ENCODE results near the gene RBM20. TPM values are rescaled to one million over a fixed set of nuclear protein-coding genes. Genes with fewer than 3 reads are reported as not detected.

The RBM20 gene
- polyA plus RNA-seq, 3 donors: not detected

DNA sequence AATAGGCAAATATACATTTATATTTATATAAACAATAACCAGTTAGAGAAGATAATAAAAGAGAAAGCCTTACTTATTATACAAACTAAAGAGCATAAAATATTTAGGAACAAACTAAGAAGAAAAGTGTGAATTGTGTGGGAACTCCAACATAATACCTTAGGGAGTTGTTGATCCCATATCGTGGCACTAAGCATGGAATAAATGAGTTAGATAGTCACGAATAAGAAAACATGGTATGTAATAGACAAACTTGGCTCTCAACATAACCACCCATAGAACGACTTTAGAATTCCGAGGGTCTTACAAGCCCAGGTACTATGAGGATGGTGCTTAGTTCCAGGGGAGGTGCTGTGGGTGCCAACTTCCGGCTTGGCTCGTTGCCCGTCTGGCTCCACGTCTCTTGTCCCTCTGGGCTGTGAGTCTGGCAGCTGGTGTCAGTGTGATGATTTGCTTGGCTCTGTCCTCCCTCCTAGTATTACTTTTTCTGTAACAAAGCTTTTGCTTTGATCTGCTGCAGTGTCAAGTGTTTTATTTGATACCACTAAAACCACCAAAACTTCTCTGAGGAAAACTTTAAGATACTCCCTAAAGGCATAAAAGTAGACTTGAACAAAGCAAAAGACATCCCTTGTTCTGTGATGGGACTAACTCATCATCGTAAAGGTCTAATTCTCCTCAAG, 9.5 kb upstream of the RBM20 start:
- Mint-ChIP-seq H3K27ac (no peak overlapping the region), H3K9me3 (no peaks in the 10 kb centered on the region), H3K4me3 (no peak overlapping the region), H3K4me1 (no peaks in the 10 kb centered on the region), H3K36me3 (no peaks in the 10 kb centered on the region), H3K27me3 (ENCODE audit: low read depth in 3 of 3) (peaks cover 11 to 24% (median 11%) of the 10 kb centered on the region in 3 donors)
- H3K4me2 ChIP-seq (replicated peaks; ENCODE audit: extremely low read depth, low read length, poor library complexity, severe bottlenecking): no peak overlapping the region
- no peaks in the 10 kb centered on the region for H3K4me1 ChIP-seq (ENCODE audit: control insufficient read depth in 1 of 2, insufficient read depth in 2 of 2, low read length in 2 of 2)
- no peak overlapping the region for H3K4me3 ChIP-seq (replicated peaks in 1 of 3; ENCODE audit: low read depth in 2 of 3, low read length in 3 of 3)
- no peaks in the 10 kb centered on the region for H3K9me3 ChIP-seq (replicated peaks in 1 of 2; ENCODE audit: control insufficient read depth in 1 of 2, insufficient read depth in 1 of 2, low read length in 2 of 2)
- TF ChIP-seq, protein P1, sequence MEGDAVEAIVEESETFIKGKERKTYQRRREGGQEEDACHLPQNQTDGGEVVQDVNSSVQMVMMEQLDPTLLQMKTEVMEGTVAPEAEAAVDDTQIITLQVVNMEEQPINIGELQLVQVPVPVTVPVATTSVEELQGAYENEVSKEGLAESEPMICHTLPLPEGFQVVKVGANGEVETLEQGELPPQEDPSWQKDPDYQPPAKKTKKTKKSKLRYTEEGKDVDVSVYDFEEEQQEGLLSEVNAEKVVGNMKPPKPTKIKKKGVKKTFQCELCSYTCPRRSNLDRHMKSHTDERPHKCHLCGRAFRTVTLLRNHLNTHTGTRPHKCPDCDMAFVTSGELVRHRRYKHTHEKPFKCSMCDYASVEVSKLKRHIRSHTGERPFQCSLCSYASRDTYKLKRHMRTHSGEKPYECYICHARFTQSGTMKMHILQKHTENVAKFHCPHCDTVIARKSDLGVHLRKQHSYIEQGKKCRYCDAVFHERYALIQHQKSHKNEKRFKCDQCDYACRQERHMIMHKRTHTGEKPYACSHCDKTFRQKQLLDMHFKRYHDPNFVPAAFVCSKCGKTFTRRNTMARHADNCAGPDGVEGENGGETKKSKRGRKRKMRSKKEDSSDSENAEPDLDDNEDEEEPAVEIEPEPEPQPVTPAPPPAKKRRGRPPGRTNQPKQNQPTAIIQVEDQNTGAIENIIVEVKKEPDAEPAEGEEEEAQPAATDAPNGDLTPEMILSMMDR (IDR thresholded peaks at IDR 0.05): no peak
- no peaks in the 10 kb centered on the region for H4K20me1 ChIP-seq (ENCODE audit: insufficient read depth, low read length)
- no peak for DNase-seq
- H3K27ac ChIP-seq (ENCODE audit: low read depth in 1 of 2, low read length in 2 of 2): no peak overlapping the region
- no peak overlapping the region for H3K9ac ChIP-seq (ENCODE audit: insufficient read depth, low read length, poor library complexity, severe bottlenecking)
- WGBS (ENCODE audit: insufficient coverage): 100% methylated on average over 3 of the region's 9 CpGs
- no peak overlapping the region for H2AFZ ChIP-seq (ENCODE audit: insufficient read depth, low read depth, low read length, poor library complexity, severe bottlenecking)
- peaks cover 0 to 21% of the 10 kb centered on the region in 2 donors for H3K27me3 ChIP-seq (ENCODE audit: control insufficient read depth in 2 of 2, insufficient read depth in 2 of 2, low read length in 2 of 2)
- H3K36me3 ChIP-seq (replicated peaks in 1 of 2; ENCODE audit: control insufficient read depth in 1 of 2, insufficient read depth in 2 of 2, low read length in 2 of 2): no peaks in the 10 kb centered on the region
- H3K79me2 ChIP-seq (ENCODE audit: insufficient read depth, low read length): no peaks in the 10 kb centered on the region
- intact Hi-C loops (cut with micrococcal nuclease): no loop called here

DNA sequence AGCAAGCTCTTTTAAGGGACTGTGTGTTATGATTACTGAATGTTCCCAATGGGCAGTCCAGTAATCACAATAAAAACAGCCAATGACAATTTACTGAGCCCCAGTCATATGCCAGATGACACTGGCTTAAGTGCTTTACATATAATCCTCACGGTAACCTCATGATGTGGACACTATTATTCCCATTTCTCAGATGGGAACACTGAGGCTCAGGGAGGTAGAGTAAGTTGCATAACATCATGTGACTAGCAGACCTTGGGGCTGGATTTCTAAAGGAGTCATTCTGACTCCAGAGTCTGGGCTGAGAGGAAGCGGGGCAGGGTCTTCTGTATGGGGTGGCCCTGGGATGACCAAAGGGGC, 7.6 kb upstream of the RBM20 start:
- no peak overlapping the region for H3K9ac ChIP-seq (ENCODE audit: insufficient read depth, low read length, poor library complexity, severe bottlenecking)
- no peaks in the 10 kb centered on the region for H3K36me3 ChIP-seq (replicated peaks in 1 of 2; ENCODE audit: control insufficient read depth in 1 of 2, insufficient read depth in 2 of 2, low read length in 2 of 2)
- TF ChIP-seq, protein P1 (IDR thresholded peaks at IDR 0.05): no peak
- no peak overlapping the region for H3K4me2 ChIP-seq (replicated peaks; ENCODE audit: extremely low read depth, low read length, poor library complexity, severe bottlenecking)
- Mint-ChIP-seq H3K36me3 (no peaks in the 10 kb centered on the region), H3K4me1 (peaks cover 3% of the 10 kb centered on the region), H3K9me3 (no peaks in the 10 kb centered on the region), H3K4me3 (no peak overlapping the region), H3K27me3 (ENCODE audit: low read depth in 3 of 3) (peaks cover 20 to 41% (median 28%) of the 10 kb centered on the region in 3 donors), H3K27ac (no peak overlapping the region)
- no peaks in the 10 kb centered on the region for H4K20me1 ChIP-seq (ENCODE audit: insufficient read depth, low read length)
- no peaks in the 10 kb centered on the region for H3K79me2 ChIP-seq (ENCODE audit: insufficient read depth, low read length)
- H2AFZ ChIP-seq (ENCODE audit: insufficient read depth, low read depth, low read length, poor library complexity, severe bottlenecking): no peak overlapping the region
- intact Hi-C loops (cut with micrococcal nuclease): no loop called here
- H3K27me3 ChIP-seq (ENCODE audit: control insufficient read depth in 2 of 2, insufficient read depth in 2 of 2, low read length in 2 of 2): peaks cover 13 to 38% of the 10 kb centered on the region in 2 donors
- no peak overlapping the region for H3K4me3 ChIP-seq (replicated peaks in 1 of 3; ENCODE audit: low read depth in 2 of 3, low read length in 3 of 3)
- H3K27ac ChIP-seq (ENCODE audit: low read depth in 1 of 2, low read length in 2 of 2): no peak overlapping the region
- H3K4me1 ChIP-seq (ENCODE audit: control insufficient read depth in 1 of 2, insufficient read depth in 2 of 2, low read length in 2 of 2): no peaks in the 10 kb centered on the region
- WGBS (ENCODE audit: insufficient coverage): 100% methylated on average over 1 of the region's 2 CpGs
- H3K9me3 ChIP-seq (replicated peaks in 1 of 2; ENCODE audit: control insufficient read depth in 1 of 2, insufficient read depth in 1 of 2, low read length in 2 of 2): no peaks in the 10 kb centered on the region
- DNase-seq: no peak

Data from CD14-positive monocyte (primary cell).